Inflammatory macrophage (primary cell): ENCODE measurements around the gene AKR1D1.

Experiments used
- DNase-seq, 2 donors: peaks; one replicate each; pipeline ENCODE4 v3.0.0-alpha.2; 2020 to 2022

Gene AKR1D1

DNA sequence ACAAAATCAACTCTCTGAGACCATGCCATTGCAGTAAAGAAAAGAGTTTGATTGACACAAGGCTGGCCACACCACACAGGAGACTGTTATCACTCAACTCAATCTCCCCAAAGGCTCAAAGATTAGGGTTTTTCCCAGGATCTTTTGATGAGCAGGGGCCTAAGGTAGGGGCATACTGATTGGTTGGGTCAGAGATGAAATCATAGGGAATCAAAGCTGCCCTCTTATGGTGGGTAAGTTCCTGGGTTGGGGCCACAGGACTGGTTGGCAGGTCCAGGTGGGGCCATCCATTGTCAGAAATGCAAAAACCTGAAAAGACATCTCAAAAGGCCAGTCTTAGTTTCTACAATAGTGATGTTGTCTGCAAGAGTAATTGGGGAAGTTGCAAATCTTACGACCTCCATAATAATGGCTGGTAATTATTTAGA lies 91.6 kb downstream of the AKR1D1 start:
- no peak for DNase-seq
